ENCODE measurements around the gene POU3F2. TPM values are rescaled to one million over a fixed set of nuclear protein-coding genes. Genes with fewer than 3 reads are reported as not detected.

The POU3F2 gene
- total and polyA plus RNA-seq, 2 donors (not counting 3 experiments of a cell fraction or from before 2014, with no cell fraction given) = not detected

DNA sequence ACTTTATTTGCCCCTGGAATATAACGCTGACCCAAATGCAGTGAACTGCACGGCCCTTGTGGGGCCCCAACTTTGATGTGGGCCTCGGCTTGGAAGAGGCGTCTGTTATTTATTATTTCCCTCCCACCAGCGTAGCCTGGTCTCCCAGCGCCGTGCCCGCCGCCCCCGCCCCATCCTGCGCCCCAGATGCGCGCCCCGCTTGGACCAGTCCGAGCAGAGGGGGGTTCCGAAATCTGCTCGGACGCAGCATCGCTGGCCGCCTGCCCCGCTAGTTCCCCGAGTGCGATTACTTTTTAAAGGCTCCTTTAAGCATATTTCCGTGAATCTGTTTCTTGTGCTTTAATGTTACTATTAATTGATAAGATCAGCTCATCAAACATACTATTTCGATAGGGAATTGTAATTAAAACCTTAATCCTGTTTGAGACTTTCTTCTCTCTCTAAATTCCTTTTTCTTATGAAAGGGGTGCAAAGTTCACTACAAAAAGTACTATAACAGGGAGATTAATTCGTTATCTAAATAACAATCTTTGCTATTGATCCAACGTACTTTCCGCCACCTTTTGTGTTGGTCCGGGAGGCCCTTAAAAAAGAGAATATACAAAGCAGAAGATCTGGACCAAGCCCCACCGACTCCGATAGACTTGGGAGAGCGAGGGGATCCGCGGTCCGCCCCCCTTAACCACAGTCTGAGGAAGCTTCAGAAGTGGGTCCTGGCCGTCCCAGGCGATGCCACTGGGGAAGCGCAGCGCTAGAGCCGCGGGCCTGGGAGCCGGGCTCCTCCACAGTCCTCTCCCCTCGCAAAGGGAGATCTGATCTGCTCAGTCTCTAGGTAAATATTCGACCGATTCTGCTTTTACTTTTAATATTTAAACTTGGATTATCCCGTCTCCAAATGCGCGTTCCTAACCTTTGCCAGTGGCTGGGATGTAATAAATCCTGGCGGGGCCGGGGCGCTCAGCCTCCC lies 10.2 kb downstream of the POU3F2 start:
- dilution Hi-C loops (cut with MboI; ENCODE audit: extremely low pct_ligation_motif_present, low sequenced_read_pairs) = no loop called here

More for the DNA sequence above, 10.2 kb downstream of the POU3F2 start:
- TF ChIP-seq GATA2 (IDR thresholded peaks at IDR 0.05; ENCODE audit: insufficient read depth, insufficient read length, low read depth, low read length) (peak; percentile 52), EZH2 (IDR thresholded peaks at IDR 0.05; ENCODE audit: borderline replicate concordance, low read depth, low read length, severe bottlenecking) (peak; percentile 43)
- TF ChIP-seq, protein P1, sequence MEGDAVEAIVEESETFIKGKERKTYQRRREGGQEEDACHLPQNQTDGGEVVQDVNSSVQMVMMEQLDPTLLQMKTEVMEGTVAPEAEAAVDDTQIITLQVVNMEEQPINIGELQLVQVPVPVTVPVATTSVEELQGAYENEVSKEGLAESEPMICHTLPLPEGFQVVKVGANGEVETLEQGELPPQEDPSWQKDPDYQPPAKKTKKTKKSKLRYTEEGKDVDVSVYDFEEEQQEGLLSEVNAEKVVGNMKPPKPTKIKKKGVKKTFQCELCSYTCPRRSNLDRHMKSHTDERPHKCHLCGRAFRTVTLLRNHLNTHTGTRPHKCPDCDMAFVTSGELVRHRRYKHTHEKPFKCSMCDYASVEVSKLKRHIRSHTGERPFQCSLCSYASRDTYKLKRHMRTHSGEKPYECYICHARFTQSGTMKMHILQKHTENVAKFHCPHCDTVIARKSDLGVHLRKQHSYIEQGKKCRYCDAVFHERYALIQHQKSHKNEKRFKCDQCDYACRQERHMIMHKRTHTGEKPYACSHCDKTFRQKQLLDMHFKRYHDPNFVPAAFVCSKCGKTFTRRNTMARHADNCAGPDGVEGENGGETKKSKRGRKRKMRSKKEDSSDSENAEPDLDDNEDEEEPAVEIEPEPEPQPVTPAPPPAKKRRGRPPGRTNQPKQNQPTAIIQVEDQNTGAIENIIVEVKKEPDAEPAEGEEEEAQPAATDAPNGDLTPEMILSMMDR (IDR thresholded peaks at IDR 0.05; ENCODE audit: extremely low read depth in 1 of 2, insufficient read depth in 1 of 2, low read depth in 1 of 2, low read length in 2 of 2) = no peak
- no peak overlapping the region for H3K27ac ChIP-seq (ENCODE audit: insufficient read depth, low read depth, low read length)
- H3K36me3 ChIP-seq (ENCODE audit: control insufficient read depth in 2 of 2, extremely low read depth in 1 of 2, insufficient read depth in 2 of 2, low read length in 2 of 2) = no peaks in the 10 kb centered on the region
- intact Hi-C loops (cut with micrococcal nuclease) = loop anchor here (1.0 to 10.0 kb wide), 9 partner anchors 10 to 1776 kb away; partner anchors contain the start of gene POU3F2
- no peak overlapping the region for H3K9ac ChIP-seq (replicated peaks; ENCODE audit: extremely low read depth, insufficient read depth, low read length)
- H4K20me1 ChIP-seq (replicated peaks; ENCODE audit: control insufficient read depth, extremely low read depth, insufficient read depth, low read length) = no peaks in the 10 kb centered on the region
- no peaks in the 10 kb centered on the region for H3K9me3 ChIP-seq (replicated peaks; ENCODE audit: control insufficient read depth, insufficient read depth, low read length)
- DNase-seq (ENCODE audit: low read depth, low spot score) (no peak), FAIRE-seq (no peak)
- H3K4me2 ChIP-seq (ENCODE audit: insufficient read depth, low read length) = no peak overlapping the region
- ChIA-PET POLR2A (no interaction called here), CTCF (interaction anchor here (0.6 to 2.1 kb wide), 11 partner anchors 7 to 1774 kb away, joined by 3 to 13 read pairs (median 5); partner anchors contain the start of gene POU3F2)
- no TSS peak for BruUV-seq (replicated peaks)
- H3K4me3 ChIP-seq (replicated peaks in 1 of 3; ENCODE audit: insufficient read depth in 1 of 3, low read depth in 1 of 3, low read length in 3 of 3) = no peak overlapping the region
- peaks cover 2% of the 10 kb centered on the region for H3K4me1 ChIP-seq (ENCODE audit: control insufficient read depth, extremely low read depth, insufficient read depth, low read length)
- no peaks in the 10 kb centered on the region for H3K79me2 ChIP-seq (ENCODE audit: control insufficient read depth, insufficient read depth, low read length)
- H3K27me3 ChIP-seq (ENCODE audit: control insufficient read depth in 2 of 2, insufficient read depth in 2 of 2, low read length in 2 of 2) = peaks cover 90 to 100% of the 10 kb centered on the region in 2 experiments
- H2AFZ ChIP-seq (ENCODE audit: low read depth, low read length) = no peak overlapping the region
- H3K9me1 ChIP-seq (replicated peaks; ENCODE audit: control insufficient read depth, extremely low read depth, insufficient read depth, low read length) = no peaks in the 10 kb centered on the region

All from endothelial cell of umbilical vein (primary cell).